Mesenchymal stem cell (in vitro differentiated cells and primary cell): ENCODE measurements around the gene GABRA4.

ENCODE experiments used
- DNase-seq: peaks from one replicate; pipeline ENCODE4 v3.0.0-alpha.2; 2013
- H2AFZ ChIP-seq: one replicate; pipeline ENCODE4 v1.6.1; 2013; ENCODE audit warnings: low read depth, mild to moderate bottlenecking, control low read depth, inconsistent platforms, low read length, moderate library complexity
- H2AK5ac ChIP-seq: 2 replicates; pipeline ENCODE4 v1.6.1; 2013; ENCODE audit warnings: low read length, moderate library complexity, mild to moderate bottlenecking, inconsistent platforms; ENCODE audit not compliant: severe bottlenecking
- H2BK120ac ChIP-seq: one replicate; pipeline ENCODE4 v1.6.1; 2013; ENCODE audit warnings: low read depth, mild to moderate bottlenecking, inconsistent platforms, low read length, moderate library complexity
- H2BK12ac ChIP-seq, 2 experiments: one replicate each; pipeline ENCODE4 v1.6.1; 2013; ENCODE audit warnings: inconsistent platforms in 2 of 2, low read length in 2 of 2, mild to moderate bottlenecking in 2 of 2, moderate library complexity in 2 of 2, control low read depth in 1 of 2
- H2BK15ac ChIP-seq: one replicate; pipeline ENCODE4 v1.6.1; 2013; ENCODE audit warnings: mild to moderate bottlenecking, low read depth, inconsistent platforms; ENCODE audit not compliant: poor library complexity, severe bottlenecking
- H2BK5ac ChIP-seq: 2 replicates; pipeline ENCODE4 v1.6.1; 2013; ENCODE audit warnings: low read depth, mild to moderate bottlenecking, low read length, control low read depth, inconsistent platforms; ENCODE audit not compliant: poor library complexity, severe bottlenecking
- H3K14ac ChIP-seq, 2 experiments: one replicate each; pipeline ENCODE4 v1.6.1; 2013; ENCODE audit warnings: inconsistent platforms in 2 of 2, low read length in 2 of 2, control low read depth in 1 of 2, mild to moderate bottlenecking in 1 of 2, moderate library complexity in 1 of 2
- H3K18ac ChIP-seq, 2 experiments: one replicate each; pipeline ENCODE4 v1.6.1; 2013; ENCODE audit warnings: inconsistent platforms in 2 of 2, low read length in 2 of 2, control low read depth in 1 of 2, low read depth in 1 of 2, mild to moderate bottlenecking in 1 of 2
- H3K23ac ChIP-seq, 2 experiments: one replicate each; pipeline ENCODE4 v1.6.1; 2013; ENCODE audit warnings: inconsistent platforms in 2 of 2, low read length in 2 of 2, mild to moderate bottlenecking in 2 of 2, moderate library complexity in 2 of 2, control low read depth in 1 of 2
- H3K27ac ChIP-seq: 2 replicates; pipeline ENCODE4 v1.5.1; 2013; ENCODE audit warnings: mild to moderate bottlenecking, moderate library complexity, low read length, control low read depth, inconsistent platforms; ENCODE audit not compliant: poor library complexity, severe bottlenecking
- H3K27me3 ChIP-seq, 2 experiments: 2 replicates each; pipeline versions ENCODE4 v1.6.1 to v1.7.0; 2013; ENCODE audit warnings: low read length in 2 of 2, mild to moderate bottlenecking in 2 of 2, moderate library complexity in 2 of 2, control low read depth in 1 of 2, inconsistent platforms in 1 of 2; ENCODE audit not compliant: control insufficient read depth in 1 of 2, insufficient read depth in 1 of 2
- H3K36me3 ChIP-seq, 2 experiments: 2 replicates each; pipeline versions ENCODE4 v1.6.1 to v1.7.0; 2013; ENCODE audit warnings: low read length in 2 of 2, control low read depth in 1 of 2, inconsistent platforms in 1 of 2, low read depth in 1 of 2, mild to moderate bottlenecking in 1 of 2; ENCODE audit not compliant: insufficient read depth in 2 of 2, control insufficient read depth in 1 of 2
- H3K4ac ChIP-seq, 2 experiments: one replicate each; pipeline ENCODE4 v1.6.1; 2013; ENCODE audit warnings: inconsistent platforms in 2 of 2, low read length in 2 of 2, mild to moderate bottlenecking in 2 of 2, moderate library complexity in 2 of 2, control low read depth in 1 of 2, low read depth in 1 of 2
- H3K4me1 ChIP-seq: 2 replicates; pipeline ENCODE4 v1.6.1; 2013; ENCODE audit warnings: low read depth, low read length, control low read depth; ENCODE audit not compliant: control insufficient read depth, insufficient read depth
- H3K4me2 ChIP-seq: 2 replicates; pipeline ENCODE4 v1.6.1; 2013; ENCODE audit warnings: low read length, mild to moderate bottlenecking, inconsistent platforms; ENCODE audit not compliant: poor library complexity, severe bottlenecking
- H3K4me3 ChIP-seq, 2 experiments: 2 replicates each; pipeline versions ENCODE4 v1.5.1 to v1.7.0; 2013; ENCODE audit warnings: low read length in 2 of 2, mild to moderate bottlenecking in 2 of 2, control low read depth in 1 of 2, low read depth in 1 of 2; ENCODE audit not compliant: insufficient read depth in 1 of 2
- H3K79me1 ChIP-seq: replicated peaks from 2 replicates; pipeline ENCODE4 v1.6.1; 2013; ENCODE audit warnings: mild to moderate bottlenecking, control low read depth, low read length, inconsistent platforms; ENCODE audit not compliant: poor library complexity, severe bottlenecking
- H3K9ac ChIP-seq: 2 replicates; pipeline ENCODE4 v1.7.0; 2013; ENCODE audit warnings: mild to moderate bottlenecking, low read length, moderate library complexity
- H3K9me3 ChIP-seq: 2 replicates; pipeline ENCODE4 v1.7.0; 2013; ENCODE audit warnings: mild to moderate bottlenecking, low read length; ENCODE audit not compliant: control insufficient read depth
- H4K8ac ChIP-seq: one replicate; pipeline ENCODE4 v1.6.1; 2013; ENCODE audit warnings: inconsistent platforms, mild to moderate bottlenecking, low read length, moderate library complexity
- H4K91ac ChIP-seq: one replicate; pipeline ENCODE4 v1.6.1; 2013; ENCODE audit warnings: mild to moderate bottlenecking, low read length, inconsistent platforms
- WGBS: methylation state at CpG from one replicate; pipeline ENCODE4 v1.1.7; 2013; ENCODE audit warnings: mixed read lengths; 5-methylcytosine and 5-hydroxymethylcytosine counted together

GABRA4 gene

DNA sequence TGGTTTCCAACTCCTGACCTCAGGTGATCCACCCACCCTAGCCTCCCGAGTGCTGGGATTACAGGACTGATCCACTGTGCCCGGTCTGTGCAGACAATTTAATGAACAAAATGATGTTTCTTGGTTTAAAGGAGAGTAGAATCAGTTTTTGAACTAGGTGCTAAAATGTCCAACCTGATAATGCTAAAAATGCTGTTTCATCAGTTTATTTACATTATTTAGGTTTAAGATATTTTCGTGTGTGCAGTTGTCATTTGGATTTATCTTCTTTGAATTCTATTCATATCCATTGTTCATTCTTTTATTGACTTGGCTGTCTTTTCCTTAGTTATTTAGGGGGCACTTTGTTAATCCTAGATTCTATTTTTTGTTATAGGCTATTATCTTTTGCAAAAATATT lies 20.0 kb upstream of the GABRA4 start:
- H2BK120ac ChIP-seq: no peak overlapping the region
- H3K36me3 ChIP-seq: no peaks in the 10 kb centered on the region
- H3K27me3 ChIP-seq: no peaks in the 10 kb centered on the region
- H2AFZ ChIP-seq: no peak overlapping the region
- DNase-seq: no peak
- H3K18ac ChIP-seq: no peak overlapping the region
- H2BK15ac ChIP-seq: no peak overlapping the region
- 93% methylated on average over 2 of the region's 3 CpGs for WGBS
- H2BK12ac ChIP-seq: no peak overlapping the region
- H3K79me1 ChIP-seq: no peaks in the 10 kb centered on the region
- H3K27ac ChIP-seq: no peak overlapping the region
- H3K4ac ChIP-seq: no peak overlapping the region
- H3K9me3 ChIP-seq: no peaks in the 10 kb centered on the region
- H3K9ac ChIP-seq: no peak overlapping the region
- no peak overlapping the region for H3K4me3 ChIP-seq
- H3K23ac ChIP-seq: no peak overlapping the region
- no peak overlapping the region for H2AK5ac ChIP-seq
- no peak overlapping the region for H4K91ac ChIP-seq
- H3K4me2 ChIP-seq: no peak overlapping the region
- H4K8ac ChIP-seq: no peak overlapping the region
- H3K4me1 ChIP-seq: peaks cover 2% of the 10 kb centered on the region
- no peak overlapping the region for H2BK5ac ChIP-seq
- no peak overlapping the region for H3K14ac ChIP-seq

DNA sequence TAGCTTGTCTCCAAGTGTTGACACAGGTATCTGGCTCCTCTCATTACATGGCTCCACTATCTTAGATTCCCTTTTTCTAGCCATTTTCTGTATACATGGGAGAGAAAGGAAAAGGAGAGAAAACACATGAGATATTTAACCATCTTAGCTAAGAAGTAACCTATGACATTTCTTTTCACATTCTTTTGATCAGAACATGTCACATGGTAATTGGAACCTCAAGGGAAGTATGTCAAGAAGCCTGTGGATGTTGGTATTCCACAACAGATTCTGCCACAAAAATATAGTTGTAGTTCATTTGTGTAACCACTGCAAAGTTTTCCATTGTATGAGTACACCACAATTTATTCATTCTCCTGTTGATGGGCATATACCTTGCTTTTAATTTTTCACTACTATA lies 19.3 kb upstream of the GABRA4 start:
- Histone ChIP-seq H2BK15ac (no peak overlapping the region), H3K4ac (no peak overlapping the region), H3K79me1 (no peaks in the 10 kb centered on the region), H3K9ac (no peak overlapping the region), H4K91ac (no peak overlapping the region), H4K8ac (no peak overlapping the region), H2BK12ac (no peak overlapping the region), H3K4me1 (peaks cover 2% of the 10 kb centered on the region), H2BK5ac (no peak overlapping the region), H3K23ac (no peak overlapping the region), H2BK120ac (no peak overlapping the region), H3K27me3 (no peaks in the 10 kb centered on the region), H3K36me3 (no peaks in the 10 kb centered on the region), H3K27ac (peak overlapping the region; percentile 21), H2AK5ac (no peak overlapping the region), H2AFZ (no peak overlapping the region), H3K18ac (no peak overlapping the region), H3K9me3 (no peaks in the 10 kb centered on the region), H3K14ac (no peak overlapping the region), H3K4me2 (no peak overlapping the region), H3K4me3 (no peak overlapping the region)
- no peak for DNase-seq

- H3K18ac ChIP-seq: peak overlapping the region in 1 of 2 experiments; percentile 11
- H4K91ac ChIP-seq: no peak overlapping the region
- no peaks in the 10 kb centered on the region for H3K27me3 ChIP-seq
- no peak overlapping the region for H2BK120ac ChIP-seq
- 66% methylated on average over 2 of the region's 2 CpGs for WGBS
- no peak overlapping the region for H2BK12ac ChIP-seq
- H2AFZ ChIP-seq: peak overlapping the region; percentile 88
- no peak overlapping the region for H3K4me3 ChIP-seq
- H2BK5ac ChIP-seq: no peak overlapping the region
- H3K4me1 ChIP-seq: peaks cover 2% of the 10 kb centered on the region
- no peak overlapping the region for H3K4ac ChIP-seq
- no peak overlapping the region for H3K14ac ChIP-seq
- H3K36me3 ChIP-seq: no peaks in the 10 kb centered on the region
- H4K8ac ChIP-seq: no peak overlapping the region
- no peaks in the 10 kb centered on the region for H3K79me1 ChIP-seq
- no peaks in the 10 kb centered on the region for H3K9me3 ChIP-seq
- H3K23ac ChIP-seq: no peak overlapping the region
- no peak overlapping the region for H3K27ac ChIP-seq
- no peak overlapping the region for H3K4me2 ChIP-seq
- no peak overlapping the region for H2BK15ac ChIP-seq
- no peak for DNase-seq
- H2AK5ac ChIP-seq: no peak overlapping the region
- no peak overlapping the region for H3K9ac ChIP-seq
These were observed 17.6 kb upstream of the GABRA4 start for GRCh38 chr4:47010912-47011446.

DNA sequence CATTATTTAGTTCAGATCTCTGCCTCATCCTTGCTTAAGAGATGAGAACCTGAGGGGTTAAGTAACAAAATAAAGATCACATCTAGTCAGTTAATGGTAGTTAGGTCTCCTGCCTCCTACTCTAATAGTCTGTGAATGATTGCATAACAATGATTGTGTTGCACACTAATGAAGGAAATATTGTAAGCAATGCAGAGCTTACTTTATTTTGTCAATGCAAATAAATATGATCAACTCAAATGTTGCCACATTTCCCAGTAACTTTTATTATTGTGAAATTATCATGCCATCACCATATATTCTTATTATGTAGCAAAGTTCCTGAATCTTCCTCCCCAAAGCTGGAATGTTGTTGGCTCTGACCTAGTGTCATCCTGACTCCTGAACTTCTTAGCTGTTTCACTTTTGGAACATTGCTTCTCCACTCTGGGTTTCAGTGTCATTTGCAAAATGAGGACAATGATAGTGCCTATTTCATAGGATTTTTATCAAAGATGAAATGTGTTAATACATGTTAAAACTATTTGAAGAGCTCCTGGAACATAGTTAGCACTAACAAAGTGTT lies 17.0 kb upstream of the GABRA4 start:
- Histone ChIP-seq H2AK5ac (no peak overlapping the region), H3K14ac (no peak overlapping the region), H2BK15ac (no peak overlapping the region), H2BK120ac (no peak overlapping the region), H3K4me3 (no peak overlapping the region), H3K18ac (no peak overlapping the region), H3K4me2 (no peak overlapping the region), H3K9me3 (no peaks in the 10 kb centered on the region), H4K91ac (no peak overlapping the region), H2AFZ (no peak overlapping the region), H3K36me3 (no peaks in the 10 kb centered on the region), H3K27me3 (no peaks in the 10 kb centered on the region), H3K23ac (no peak overlapping the region), H4K8ac (no peak overlapping the region), H2BK12ac (no peak overlapping the region), H3K4me1 (peaks cover 2% of the 10 kb centered on the region), H2BK5ac (no peak overlapping the region), H3K9ac (no peak overlapping the region), H3K27ac (no peak overlapping the region), H3K4ac (no peak overlapping the region), H3K79me1 (no peaks in the 10 kb centered on the region)
- no peak for DNase-seq
